OCI-M1 (cell line): ENCODE results near the gene EPAS1.

ENCODE experiments used
- DNase-seq: peaks from one replicate; lab custom pipeline; 2025; lab: John Stamatoyannopoulos, UW

The EPAS1 gene

DNA sequence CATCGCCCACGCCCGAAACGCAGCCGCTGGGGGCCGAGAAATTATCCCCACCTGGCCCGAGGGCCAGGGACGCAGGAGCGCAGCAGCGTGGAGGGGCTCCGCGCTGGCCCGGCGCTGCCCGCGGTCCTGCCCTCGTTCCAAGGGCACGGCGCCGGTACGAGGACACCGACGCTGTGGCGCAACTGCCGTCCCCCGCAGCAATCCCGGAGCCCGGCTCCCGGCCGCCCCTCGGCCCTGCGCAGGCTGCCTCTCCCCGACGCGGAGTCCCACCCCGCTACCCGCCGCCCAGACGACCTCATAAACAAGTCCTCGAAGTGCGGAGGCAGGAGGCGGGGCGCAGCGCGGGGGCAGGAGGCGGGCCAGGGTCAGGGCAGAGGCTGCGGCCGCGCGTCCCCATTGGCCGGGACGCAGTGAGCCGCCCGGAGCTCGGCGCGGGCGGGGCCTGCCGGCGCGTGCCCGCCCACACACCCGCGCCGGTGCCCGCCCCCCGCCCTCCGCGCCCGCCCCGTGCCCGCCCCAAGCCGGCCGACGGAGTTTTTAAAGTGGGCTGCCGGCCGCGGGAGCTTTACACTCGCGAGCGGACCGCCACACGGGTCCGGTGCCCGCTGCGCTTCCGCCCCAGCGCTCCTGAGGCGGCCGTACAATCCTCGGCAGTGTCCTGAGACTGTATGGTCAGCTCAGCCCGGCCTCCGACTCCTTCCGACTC is at the start of gene EPAS1:
EPAS1 (plus strand) TSS at position 568 of the 706 bp plus-strand sequence. CDS start 505 bp downstream, outside the sequence.
- peak; percentile 89 for DNase-seq

- no peak for DNase-seq
Measured at GRCh38 chr2:46248171-46248570, 49.0 kb upstream of the EPAS1 start.

- DNase-seq: no peak
Measured at GRCh38 chr2:46249654-46250053, 47.6 kb upstream of the EPAS1 start.

DNA sequence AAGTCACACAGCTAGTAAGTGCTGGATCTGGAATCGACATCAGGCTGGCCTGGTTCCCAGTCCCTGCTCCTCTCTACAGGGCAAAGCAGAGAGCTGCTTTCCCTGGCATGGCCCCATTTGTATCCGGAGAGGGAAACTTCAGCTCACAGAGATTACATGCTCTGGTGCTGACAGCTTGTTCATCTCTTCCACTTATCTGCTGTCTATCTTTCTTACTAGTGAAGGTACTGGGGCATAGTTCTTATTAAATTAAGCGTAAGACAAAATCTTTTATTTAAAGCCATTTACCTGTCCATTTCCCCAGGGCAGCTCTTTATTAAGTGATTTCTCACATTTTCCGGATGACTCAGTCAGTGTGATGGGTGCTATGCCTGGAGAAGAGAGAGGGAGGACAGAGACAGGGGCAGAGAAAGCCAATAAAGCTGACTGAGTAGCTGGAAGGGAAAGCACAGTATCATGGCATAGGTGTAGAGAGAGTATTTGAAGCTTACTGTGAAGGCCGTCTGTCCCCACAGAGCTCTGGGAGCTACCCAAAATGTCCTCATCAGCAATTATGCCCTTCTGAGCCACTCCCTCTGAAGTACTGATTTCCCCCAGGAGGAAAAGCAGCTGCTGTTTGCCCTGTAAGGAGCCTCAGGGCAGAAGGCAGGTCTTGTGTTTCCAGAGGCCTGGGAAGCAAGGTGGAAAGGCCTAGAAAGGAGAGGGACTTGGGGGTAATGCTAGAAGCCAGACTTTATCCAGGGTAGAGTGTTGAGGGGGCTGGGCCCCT is 44.1 kb upstream of the EPAS1 start:
- no peak for DNase-seq

- DNase-seq: no peak
Measured at GRCh38 chr2:46254474-46254873, 42.7 kb upstream of the EPAS1 start.

DNA sequence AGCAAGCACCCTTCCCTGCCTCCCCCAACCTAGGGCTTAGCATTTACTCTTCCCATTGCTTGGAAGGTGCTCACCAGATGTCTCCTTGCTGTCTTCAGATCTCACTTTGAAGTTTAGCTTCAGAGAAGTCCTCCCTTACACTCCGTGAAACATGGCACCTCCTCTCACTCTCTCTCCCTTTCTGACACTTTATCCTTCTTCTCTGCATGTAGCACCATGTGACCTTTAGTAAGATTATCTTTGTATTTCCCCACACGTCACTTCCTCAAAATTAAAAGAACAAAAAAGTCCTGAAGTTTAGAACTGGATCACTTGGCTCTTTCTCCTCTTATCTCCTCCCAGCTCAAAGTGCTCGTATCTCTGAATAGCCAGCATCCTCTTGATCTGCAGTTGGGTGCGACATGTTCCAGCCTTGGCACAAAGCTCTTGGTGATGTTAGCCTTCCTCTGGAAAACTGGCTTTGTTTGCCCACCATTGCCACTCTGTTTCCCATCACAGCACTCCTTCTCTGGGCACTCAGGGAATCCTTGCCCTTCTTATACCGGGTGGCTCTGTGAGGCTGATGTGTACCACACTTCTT is 40.6 kb upstream of the EPAS1 start:
- peak; percentile 72 for DNase-seq

- DNase-seq: no peak
Measured at GRCh38 chr2:46257476-46257875, 39.7 kb upstream of the EPAS1 start.

DNA sequence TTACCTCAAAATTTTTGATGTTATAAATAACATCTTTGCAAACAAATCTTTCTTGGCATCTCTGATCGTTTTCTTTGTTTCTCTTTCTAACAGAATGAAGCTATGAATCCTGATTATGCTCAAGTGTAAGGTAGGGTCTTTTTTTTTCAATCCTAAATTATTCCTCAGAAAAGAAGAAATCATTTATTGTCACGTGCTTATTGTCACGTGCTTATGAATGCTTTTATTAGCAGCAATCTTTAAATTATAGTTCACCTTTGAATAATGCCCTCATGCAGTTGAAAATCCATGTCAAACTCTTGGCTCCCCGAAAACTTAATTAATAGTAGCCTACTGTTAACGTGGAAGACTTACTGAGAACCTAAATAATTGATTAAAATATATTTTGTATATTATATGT is 39.2 kb upstream of the EPAS1 start:
- no peak for DNase-seq

- peak; percentile 53 for DNase-seq
Measured at GRCh38 chr2:46258937-46259776, 38.0 kb upstream of the EPAS1 start.

DNA sequence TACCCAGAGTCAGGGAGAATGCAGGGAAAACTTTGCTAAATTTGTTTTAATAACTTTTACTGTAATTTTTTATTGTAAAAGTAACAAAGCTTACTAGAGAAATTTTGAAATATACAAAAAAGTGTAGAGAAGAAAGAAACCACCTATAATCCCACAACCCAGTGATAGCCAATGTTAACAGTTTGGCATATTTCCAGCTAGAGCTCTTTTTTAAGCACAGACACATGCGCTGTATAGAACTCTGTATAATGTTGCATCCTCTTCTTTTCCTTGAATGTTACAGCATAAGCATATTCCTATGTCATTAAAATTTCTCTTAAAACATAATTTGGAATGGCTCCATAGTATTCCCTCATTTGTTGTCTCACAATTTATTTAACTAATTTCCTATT is 37.4 kb upstream of the EPAS1 start:
- peak; percentile 23 for DNase-seq

GRCh38 chr2:46260305-46260704 is 36.9 kb upstream of the EPAS1 start:
- DNase-seq: no peak

DNA sequence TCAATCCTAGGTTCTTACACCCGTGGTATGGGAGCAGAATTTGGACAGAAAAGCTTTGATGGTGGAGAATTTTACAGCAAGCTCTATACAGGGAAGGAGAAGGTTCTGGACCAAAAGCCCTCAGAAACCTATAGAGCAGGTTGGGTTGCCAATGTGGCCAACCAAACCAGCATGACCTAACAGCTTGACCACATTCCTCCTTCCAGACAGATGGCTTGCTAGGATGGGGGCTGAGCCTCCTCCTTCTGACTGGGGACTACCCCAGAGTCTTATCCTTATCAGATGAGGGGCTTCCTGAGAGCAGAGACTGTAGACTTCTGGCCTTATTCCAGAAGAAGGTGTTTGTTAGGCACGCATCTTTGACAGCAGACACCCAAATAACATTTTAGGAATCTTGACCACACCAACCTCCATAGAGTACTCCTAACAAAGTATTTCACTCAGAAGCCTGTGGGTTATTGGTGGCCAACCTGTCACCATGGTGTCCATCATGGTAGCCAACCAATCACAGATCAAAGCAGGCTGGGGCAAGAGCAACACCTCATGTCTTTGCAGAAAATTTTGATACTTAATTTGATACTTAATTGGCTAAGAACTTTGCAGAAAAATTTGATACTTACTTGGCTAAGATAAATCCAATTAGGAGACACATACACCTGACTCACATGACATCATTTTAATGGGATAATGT is 34.8 kb upstream of the EPAS1 start:
- DNase-seq: no peak

DNA sequence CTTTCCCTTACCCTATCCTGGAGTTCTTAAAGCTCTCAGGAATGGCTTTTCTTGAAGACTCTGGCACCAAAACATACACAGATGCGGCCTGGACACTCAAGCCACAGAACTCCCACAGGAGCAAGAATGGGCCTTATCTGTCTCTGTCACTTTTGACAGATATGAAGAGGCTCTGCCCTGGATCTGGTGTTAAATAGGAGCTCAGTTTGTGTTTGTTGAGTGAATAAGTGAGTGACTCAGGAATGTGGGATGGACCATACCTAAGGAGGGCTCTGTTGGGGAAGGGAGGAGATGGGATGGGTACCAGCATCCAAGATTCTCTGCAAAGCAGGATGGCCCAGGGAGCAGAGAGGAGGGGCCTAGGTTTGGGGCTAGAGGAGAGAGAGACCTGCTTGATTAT is 33.9 kb upstream of the EPAS1 start:
- no peak for DNase-seq

DNA sequence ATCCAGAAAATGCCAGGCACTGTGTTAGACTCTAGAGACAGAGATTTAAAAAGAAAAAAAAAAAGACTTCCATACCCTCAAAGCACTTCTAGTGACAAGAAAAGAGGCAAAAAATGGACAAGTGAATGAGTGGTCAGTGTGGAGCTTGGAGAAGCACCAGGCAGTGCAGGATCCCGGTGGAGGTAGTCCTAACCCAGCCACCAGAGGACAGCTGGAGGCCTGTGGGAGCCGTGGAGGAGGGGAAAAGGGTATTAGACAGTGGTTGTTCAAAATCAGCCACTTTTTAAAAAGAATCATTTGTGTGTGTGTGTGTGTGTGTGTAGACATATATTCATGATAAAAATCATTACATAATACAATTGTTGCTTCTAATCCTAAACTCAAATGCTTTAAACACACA is 32.8 kb upstream of the EPAS1 start:
- DNase-seq: no peak

DNA sequence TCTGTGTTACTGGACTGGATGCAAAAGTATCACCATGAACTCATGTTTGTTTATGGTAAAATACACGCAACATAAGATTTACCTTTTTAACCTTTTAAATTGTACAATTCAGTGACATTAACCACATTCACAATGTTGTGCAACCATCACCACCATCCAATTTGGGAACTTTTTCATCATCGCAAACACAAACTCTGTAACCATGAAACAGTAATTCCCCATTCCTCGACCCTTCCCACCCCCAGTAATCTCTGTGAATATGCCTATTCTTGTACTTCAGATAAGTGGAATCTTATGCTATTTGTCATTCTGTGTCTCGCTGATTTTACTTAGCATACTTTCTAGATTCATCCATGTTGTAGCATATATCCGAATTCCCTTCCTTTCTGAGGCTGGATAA is 31.1 kb upstream of the EPAS1 start:
- no peak for DNase-seq

DNA sequence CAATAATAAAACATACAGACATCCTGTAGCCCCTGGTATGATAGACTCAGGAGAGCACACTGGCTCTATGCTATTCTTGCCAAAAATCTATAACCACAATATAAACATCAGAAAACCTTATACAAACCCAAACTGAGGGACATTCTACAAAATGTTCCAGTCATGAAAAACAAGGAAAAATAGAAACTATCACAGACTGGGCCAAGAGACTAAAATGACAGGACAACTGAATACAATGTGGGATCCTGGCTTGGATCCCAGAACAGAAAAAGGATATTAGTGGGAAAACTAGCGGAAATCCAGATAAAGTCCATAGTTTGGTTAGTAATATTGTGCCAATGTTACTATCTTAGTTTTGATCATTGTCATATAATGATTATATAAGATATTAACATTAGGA is 29.6 kb upstream of the EPAS1 start:
- DNase-seq: no peak

- DNase-seq: peak; percentile 89
Measured at GRCh38 chr2:46268196-46268595, 29.0 kb upstream of the EPAS1 start.

DNA sequence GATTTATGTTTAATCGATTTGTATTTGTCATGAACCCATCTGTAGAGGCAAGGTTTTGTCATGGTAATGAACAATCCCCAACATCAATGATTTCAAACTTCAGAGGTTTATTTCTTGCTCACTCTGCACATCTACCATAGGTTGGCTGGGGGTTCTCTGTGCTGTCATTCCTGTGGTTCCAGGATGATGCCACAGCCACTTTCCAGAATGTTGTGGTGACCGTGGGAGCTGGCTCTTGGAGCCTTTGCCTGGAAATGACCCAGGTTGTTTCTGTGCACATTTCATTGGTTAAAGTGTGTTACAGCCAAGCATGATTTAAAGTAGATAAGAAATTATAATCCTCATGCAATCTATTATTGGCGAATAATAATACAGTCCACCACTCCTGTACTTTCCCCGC is 28.2 kb upstream of the EPAS1 start:
- no peak for DNase-seq

DNA sequence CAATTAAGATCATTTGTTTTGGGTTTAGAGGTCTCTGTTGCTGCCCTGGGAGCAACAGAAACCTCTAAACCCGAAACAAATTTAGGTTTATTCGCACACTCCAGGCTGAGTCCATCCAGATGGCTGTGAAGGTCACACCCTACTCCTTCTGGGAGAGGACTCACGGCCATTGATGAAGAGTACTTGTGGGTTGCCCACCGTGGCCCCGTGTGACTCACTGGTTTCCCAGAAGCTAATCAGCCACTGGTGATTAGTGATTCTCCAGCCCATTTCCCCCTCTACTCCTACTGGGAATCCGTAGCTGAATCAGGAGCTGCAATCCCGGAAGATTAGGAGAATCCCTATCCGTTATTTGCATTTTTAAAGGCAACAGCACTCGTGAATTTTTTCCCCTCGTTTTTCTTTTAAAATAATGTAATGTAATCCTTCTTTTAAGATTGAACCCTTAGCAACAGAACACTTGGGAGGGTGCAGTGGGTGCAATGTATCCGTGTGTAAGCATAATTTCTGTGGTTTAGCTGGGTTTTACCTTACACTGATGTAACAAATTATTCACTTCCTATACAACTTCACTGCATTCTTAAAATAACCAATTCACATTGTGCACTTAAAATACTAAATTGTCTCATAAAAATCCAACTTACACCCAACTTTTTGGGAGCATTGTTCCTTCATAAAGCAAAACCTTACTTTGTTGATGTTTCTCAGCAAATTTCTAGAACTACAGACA is 27.5 kb upstream of the EPAS1 start:
- DNase-seq: no peak

GRCh38 chr2:46270384-46270783 is 26.8 kb upstream of the EPAS1 start:
- DNase-seq: peak; percentile 39

GRCh38 chr2:46273225-46273863 is 23.9 kb upstream of the EPAS1 start:
- no peak for DNase-seq
